Measurements from ENCODE around the gene CSTF3.

Gene CSTF3

DNA sequence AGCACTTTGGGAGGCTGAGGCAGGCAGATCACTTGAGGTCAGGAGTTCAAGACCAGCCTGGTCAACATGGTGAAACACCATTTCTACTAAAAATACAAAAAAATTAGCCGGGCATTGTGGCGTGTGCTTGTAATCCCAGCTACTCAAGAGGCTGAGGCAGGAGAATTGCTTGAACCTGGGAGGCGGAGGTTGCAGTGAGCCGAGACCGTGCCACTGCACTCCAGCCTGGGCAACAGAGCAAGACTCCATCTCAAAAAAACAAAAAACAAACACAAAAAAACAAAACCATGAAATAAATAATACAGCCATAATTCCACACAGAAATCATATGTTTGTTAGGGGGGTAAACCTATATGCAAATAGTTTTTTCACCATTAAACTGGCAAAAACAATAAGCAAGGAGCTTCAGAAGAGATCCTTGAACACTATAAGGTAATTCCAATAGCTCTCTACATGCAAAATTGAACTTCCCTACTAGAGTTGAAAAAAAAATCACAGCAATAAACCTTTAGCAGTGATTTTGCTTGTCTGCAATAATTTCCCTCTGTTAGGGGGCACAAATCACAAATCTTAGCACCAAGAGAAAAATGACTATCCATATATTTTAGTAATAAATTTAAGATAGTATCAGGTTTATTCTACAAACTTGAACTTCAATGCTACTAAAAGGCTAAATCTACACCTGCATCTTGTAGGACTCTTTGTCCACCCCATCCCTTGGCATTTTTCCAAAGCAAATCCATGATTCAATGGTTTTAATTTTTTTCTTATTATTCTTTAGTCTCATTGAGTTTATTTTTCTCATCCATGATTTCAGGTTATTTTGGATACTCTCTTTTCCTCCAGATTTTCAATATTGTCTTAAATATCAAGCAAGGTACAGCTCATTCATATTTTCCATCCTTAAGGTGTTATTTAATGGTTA, 3.9 kb downstream of the CSTF3 start:
- Histone ChIP-seq H3K4me1 (peaks cover 21 to 44% (median 31%) of the 10 kb centered on the region in 10 experiments), H3K27me3 (no peaks in the 10 kb centered on the region), H3K4me2 (peak overlapping the region in 6 of 11 experiments; percentile 82 to 89 (median 86); a peak in 11 of 22 replicates), H3K27ac (no peak overlapping the region), H3K4me3 (no peak overlapping the region), H3K9ac (no peak overlapping the region), H3K9me3 (replicated peaks in 1 of 11) (peaks cover 0 to 37% (median 17%) of the 10 kb centered on the region in 11 experiments; a peak in 17 of 22 replicates), H4K20me1 (peaks cover 0 to 74% (median 59%) of the 10 kb centered on the region in 11 experiments; a peak in 20 of 22 replicates), H3K36me3 (peaks cover 15 to 72% (median 51%) of the 10 kb centered on the region in 11 experiments; a peak in 21 of 22 replicates)
- TF ChIP-seq Cebpa-rat (IDR thresholded peaks at IDR 0.05): no peak

- no peak overlapping the region for H3K4me2 ChIP-seq
- H3K4me1 ChIP-seq: peaks cover 0 to 10% (median 0%) of the 10 kb centered on the region in 10 experiments; a peak in 3 of 20 replicates
- H3K9ac ChIP-seq: no peak overlapping the region
- H3K27ac ChIP-seq: no peak overlapping the region
- peaks cover 34 to 100% (median 85%) of the 10 kb centered on the region in 11 experiments; a peak in 21 of 22 replicates for H3K36me3 ChIP-seq
- peaks cover 0 to 29% (median 17%) of the 10 kb centered on the region in 11 experiments; a peak in 18 of 22 replicates for H3K9me3 ChIP-seq (replicated peaks in 1 of 11)
- no peaks in the 10 kb centered on the region for H3K27me3 ChIP-seq
- H4K20me1 ChIP-seq: peaks cover 29 to 100% (median 95%) of the 10 kb centered on the region in 11 experiments; a peak in 20 of 22 replicates
- no peak for TF ChIP-seq Cebpa-rat (IDR thresholded peaks at IDR 0.05)
- H3K4me3 ChIP-seq: no peak overlapping the region
Measured at GRCh38 chr11:33151399-33151798, 9.9 kb downstream of the CSTF3 start.

GRCh38 chr11:33147559-33147958, 13.7 kb downstream of the CSTF3 start:
- Histone ChIP-seq H3K9ac (no peak overlapping the region), H3K4me1 (peaks cover 0 to 2% (median 0%) of the 10 kb centered on the region in 10 experiments; a peak in 2 of 20 replicates), H3K4me3 (no peak overlapping the region), H3K27ac (no peak overlapping the region), H4K20me1 (peaks cover 66 to 100% (median 100%) of the 10 kb centered on the region in 11 experiments; a peak in 21 of 22 replicates), H3K4me2 (no peak overlapping the region), H3K36me3 (peaks cover 46 to 99% (median 80%) of the 10 kb centered on the region in 11 experiments), H3K9me3 (replicated peaks in 1 of 11) (peaks cover 0 to 8% (median 0%) of the 10 kb centered on the region in 11 experiments; a peak in 4 of 22 replicates), H3K27me3 (no peaks in the 10 kb centered on the region)
- no peak for TF ChIP-seq Cebpa-rat (IDR thresholded peaks at IDR 0.05)

- no peak overlapping the region for H3K9ac ChIP-seq
- no peaks in the 10 kb centered on the region for H3K9me3 ChIP-seq (replicated peaks in 1 of 11)
- peak overlapping the region in 1 of 11 experiments; percentile 79; a peak in 2 of 22 replicates for H3K27ac ChIP-seq
- H4K20me1 ChIP-seq: peaks cover 0 to 13% (median 0%) of the 10 kb centered on the region in 11 experiments; a peak in 5 of 22 replicates
- TF ChIP-seq Cebpa-rat (IDR thresholded peaks at IDR 0.05): no peak
- H3K27me3 ChIP-seq: no peaks in the 10 kb centered on the region
- peaks cover 15 to 74% (median 47%) of the 10 kb centered on the region in 11 experiments; a peak in 20 of 22 replicates for H3K36me3 ChIP-seq
- H3K4me1 ChIP-seq: peaks cover 0 to 34% (median 14%) of the 10 kb centered on the region in 10 experiments; a peak in 11 of 20 replicates
- H3K4me3 ChIP-seq: no peak overlapping the region
- peak overlapping the region in 2 of 11 experiments; percentile 65 to 72; a peak in 3 of 22 replicates for H3K4me2 ChIP-seq
Measured at GRCh38 chr11:33135768-33136443, 25.4 kb downstream of the CSTF3 start.

GRCh38 chr11:33135216-33135615, 26.1 kb downstream of the CSTF3 start:
- Histone ChIP-seq H3K27ac (peak overlapping the region in 6 of 11 experiments; percentile 21 to 79 (median 64); a peak in 8 of 22 replicates), H3K4me1 (peaks cover 0 to 34% (median 14%) of the 10 kb centered on the region in 10 experiments; a peak in 11 of 20 replicates), H3K4me3 (no peak overlapping the region), H4K20me1 (peaks cover 0 to 9% (median 0%) of the 10 kb centered on the region in 11 experiments; a peak in 5 of 22 replicates), H3K27me3 (no peaks in the 10 kb centered on the region), H3K4me2 (peak overlapping the region in 4 of 11 experiments; percentile 40 to 72 (median 56); a peak in 8 of 22 replicates), H3K36me3 (peaks cover 9 to 71% (median 40%) of the 10 kb centered on the region in 11 experiments; a peak in 20 of 22 replicates), H3K9me3 (replicated peaks in 1 of 11) (no peaks in the 10 kb centered on the region), H3K9ac (no peak overlapping the region)
- no peak for TF ChIP-seq Cebpa-rat (IDR thresholded peaks at IDR 0.05)

- Histone ChIP-seq H3K27ac (peak overlapping the region in 9 of 11 experiments; percentile 2 to 79 (median 48); a peak in 14 of 22 replicates), H3K4me1 (peaks cover 0 to 34% (median 14%) of the 10 kb centered on the region in 10 experiments; a peak in 11 of 20 replicates), H3K27me3 (no peaks in the 10 kb centered on the region), H3K4me3 (no peak overlapping the region), H3K9me3 (replicated peaks in 1 of 11) (no peaks in the 10 kb centered on the region), H4K20me1 (no peaks in the 10 kb centered on the region; a peak in 1 of 22 replicates), H3K36me3 (peaks cover 0 to 66% (median 32%) of the 10 kb centered on the region in 11 experiments; a peak in 19 of 22 replicates), H3K4me2 (peak overlapping the region in 6 of 11 experiments; percentile 29 to 72 (median 52); a peak in 11 of 22 replicates), H3K9ac (peak overlapping the region in 2 of 11 experiments; percentile 9 to 30; a peak in 1 of 22 replicates)
- TF ChIP-seq Cebpa-rat (IDR thresholded peaks at IDR 0.05): no peak
Measured at GRCh38 chr11:33134276-33134675, 27.0 kb downstream of the CSTF3 start.

GRCh38 chr11:33133761-33134160, 27.5 kb downstream of the CSTF3 start:
- Histone ChIP-seq H3K27ac (peak overlapping the region in 4 of 11 experiments; percentile 48 to 79 (median 73); a peak in 6 of 22 replicates), H3K4me2 (peak overlapping the region in 6 of 11 experiments; percentile 29 to 72 (median 52); a peak in 10 of 22 replicates), H3K9me3 (replicated peaks in 1 of 11) (no peaks in the 10 kb centered on the region), H3K4me1 (peaks cover 0 to 34% (median 14%) of the 10 kb centered on the region in 10 experiments; a peak in 11 of 20 replicates), H3K4me3 (no peak overlapping the region), H3K9ac (no peak overlapping the region), H3K27me3 (no peaks in the 10 kb centered on the region), H3K36me3 (peaks cover 0 to 61% (median 28%) of the 10 kb centered on the region in 11 experiments; a peak in 18 of 22 replicates), H4K20me1 (no peaks in the 10 kb centered on the region; a peak in 1 of 22 replicates)
- no peak for TF ChIP-seq Cebpa-rat (IDR thresholded peaks at IDR 0.05)

- no peaks in the 10 kb centered on the region for H3K27me3 ChIP-seq
- no peak overlapping the region for H3K4me3 ChIP-seq
- H3K4me1 ChIP-seq: peaks cover 0 to 34% (median 14%) of the 10 kb centered on the region in 10 experiments; a peak in 11 of 20 replicates
- H3K9ac ChIP-seq: no peak overlapping the region
- no peak overlapping the region for H3K4me2 ChIP-seq
- peaks cover 0 to 50% (median 22%) of the 10 kb centered on the region in 11 experiments; a peak in 16 of 22 replicates for H3K36me3 ChIP-seq
- H4K20me1 ChIP-seq: no peaks in the 10 kb centered on the region
- no peak for TF ChIP-seq Cebpa-rat (IDR thresholded peaks at IDR 0.05)
- no peaks in the 10 kb centered on the region for H3K9me3 ChIP-seq (replicated peaks in 1 of 11)
- H3K27ac ChIP-seq: no peak overlapping the region
Measured at GRCh38 chr11:33132510-33132909, 28.8 kb downstream of the CSTF3 start.
